ENCODE measurements around the gene PLA2G4C.

Gene PLA2G4C

GRCh38 chr19:48051335-48052033, 59.1 kb downstream of the PLA2G4C start:
- no peak overlapping the region for H3K4me3 ChIP-seq (ENCODE audit: low read length)
- DNase-seq (ENCODE audit: low read depth), result no peak
- no peak for TF ChIP-seq CTCF (conservative IDR thresholded peaks at IDR 0.05; ENCODE audit: low read depth, low read length)

GRCh38 chr19:48044561-48044960, 66.1 kb downstream of the PLA2G4C start:
- no peak for TF ChIP-seq CTCF (conservative IDR thresholded peaks at IDR 0.05; ENCODE audit: low read depth, low read length)
- H3K4me3 ChIP-seq (ENCODE audit: low read length), result no peak overlapping the region
- DNase-seq (ENCODE audit: low read depth), result no peak

- DNase-seq (ENCODE audit: low read depth), result no peak
- no peak within 1 kb of the TSS for H3K4me3 ChIP-seq (ENCODE audit: low read length)
- no peak for TF ChIP-seq CTCF (conservative IDR thresholded peaks at IDR 0.05; ENCODE audit: low read depth, low read length)
Measured at GRCh38 chr19:48043675-48044258, 66.8 kb downstream of the PLA2G4C start, which contains the start of gene CABP5. CABP5 (minus strand) TSS chr19:48044079; CDS start chr19:48043922, 157 bp downstream.

- no peak for TF ChIP-seq CTCF (conservative IDR thresholded peaks at IDR 0.05; ENCODE audit: low read depth, low read length)
- no peak overlapping the region for H3K4me3 ChIP-seq (ENCODE audit: low read length)
- no peak for DNase-seq (ENCODE audit: low read depth)
Measured at GRCh38 chr19:48041877-48042580, 68.6 kb downstream of the PLA2G4C start.

GRCh38 chr19:48036765-48037164, 73.9 kb downstream of the PLA2G4C start:
- no peak for DNase-seq (ENCODE audit: low read depth)
- no peak for TF ChIP-seq CTCF (conservative IDR thresholded peaks at IDR 0.05; ENCODE audit: low read depth, low read length)
- H3K4me3 ChIP-seq (ENCODE audit: low read length), result no peak overlapping the region

GRCh38 chr19:48033604-48034003, 77.0 kb downstream of the PLA2G4C start:
- DNase-seq (ENCODE audit: low read depth), result no peak
- no peak overlapping the region for H3K4me3 ChIP-seq (ENCODE audit: low read length)
- no peak for TF ChIP-seq CTCF (conservative IDR thresholded peaks at IDR 0.05; ENCODE audit: low read depth, low read length)

Data from retinal pigment epithelial cell (primary cell).